BLaER1 treated with 17β-estradiol and CSF1 and Interleukin-3, amounts not matched to agents 10 nM and 100 nM (cell line): ENCODE measurements around the gene SLC1A2.

ENCODE experiments used
- H3K27ac ChIP-seq, 11 experiments: shearing (Covaris generic); formaldehyde crosslinking; 2 replicates each; pipeline ENCODE4 v1.8.1; 2022
- H3K27me3 ChIP-seq, 11 experiments: shearing (Covaris generic); formaldehyde crosslinking; 2 replicates each; pipeline ENCODE4 v1.8.1; 2022
- H3K36me3 ChIP-seq, 11 experiments: shearing (Covaris generic); formaldehyde crosslinking; 2 replicates each; pipeline ENCODE4 v1.8.1; 2022
- H3K4me1 ChIP-seq, 10 experiments: shearing (Covaris generic); formaldehyde crosslinking; 2 replicates each; pipeline ENCODE4 v1.8.1; 2022
- H3K4me2 ChIP-seq, 11 experiments: shearing (Covaris generic); formaldehyde crosslinking; 2 replicates each; pipeline ENCODE4 v1.8.1; 2022
- H3K4me3 ChIP-seq, 10 experiments: shearing (Covaris generic); formaldehyde crosslinking; 2 replicates each; pipeline ENCODE4 v1.8.1; 2022
- H3K9ac ChIP-seq, 11 experiments: shearing (Covaris generic); formaldehyde crosslinking; 2 replicates each; pipeline ENCODE4 v1.8.1; 2022
- H3K9me3 ChIP-seq, 11 experiments: shearing (Covaris generic); formaldehyde crosslinking; replicated peaks in 1 of 11; 2 replicates each; pipeline ENCODE4 v1.8.1; 2022
- H4K20me1 ChIP-seq, 11 experiments: shearing (Covaris generic); formaldehyde crosslinking; 2 replicates each; pipeline ENCODE4 v1.8.1; 2022
- Cebpa-rat ChIP-seq, 11 experiments: shearing (Covaris generic); IDR thresholded peaks; 2 replicates each; pipeline ENCODE4 v1.8.1; 2022

SLC1A2 gene

DNA sequence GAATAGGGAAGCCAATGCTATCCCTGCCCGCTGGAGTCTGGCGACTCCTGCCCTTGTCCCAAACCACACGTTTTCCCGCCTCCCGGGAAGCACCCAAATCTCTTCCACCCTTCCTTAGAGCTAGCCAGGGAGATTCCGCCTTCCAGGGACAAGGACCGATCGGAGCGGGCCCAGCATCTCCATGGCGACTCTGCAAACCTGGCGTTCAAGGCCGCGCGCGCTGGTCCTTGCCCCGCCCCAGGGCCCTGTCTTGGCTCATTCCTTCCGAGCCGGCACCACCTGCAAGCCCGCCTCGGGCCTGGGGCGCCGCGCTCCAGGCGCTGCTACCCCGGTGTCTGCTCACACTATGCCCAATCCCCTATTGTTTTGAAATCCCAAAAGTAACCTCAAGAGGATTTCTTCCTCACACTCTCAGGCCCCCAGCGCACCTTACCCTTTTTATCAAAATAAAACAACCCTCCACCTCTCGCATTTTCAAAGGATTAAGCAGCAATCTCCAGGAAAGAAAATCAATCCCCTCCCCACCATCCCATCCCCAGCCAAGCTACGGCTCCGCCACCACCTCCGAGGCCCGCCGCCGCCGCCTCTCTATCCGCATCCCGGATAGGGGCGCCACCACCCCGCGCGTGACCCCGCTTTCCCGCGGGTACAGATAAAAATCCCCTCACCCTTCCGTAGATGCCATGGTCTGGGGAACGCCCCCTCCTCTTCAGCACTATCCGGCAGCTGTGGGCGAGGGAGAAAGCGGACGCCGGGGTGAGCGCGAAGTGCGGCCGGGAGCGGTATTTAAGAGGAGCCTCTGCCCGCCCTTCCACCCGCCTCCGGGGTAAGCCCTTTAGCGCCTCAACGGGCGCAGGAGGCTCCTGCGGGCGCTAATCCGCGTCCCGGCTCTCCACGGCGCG lies 825 bp downstream of the SLC1A2 start:
- Histone ChIP-seq H3K4me3 (peak overlapping the region; percentile 48 to 71 (median 57)), H3K4me2 (peak overlapping the region; percentile 82 to 98 (median 91)), H3K36me3 (no peaks in the 10 kb centered on the region), H4K20me1 (peaks cover 0 to 21% (median 11%) of the 10 kb centered on the region in 11 experiments; a peak in 7 of 22 replicates), H3K9me3 (peaks cover 0 to 18% (median 6%) of the 10 kb centered on the region in 11 experiments; a peak in 10 of 22 replicates), H3K27ac (no peak overlapping the region), H3K9ac (no peak overlapping the region), H3K4me1 (peaks cover 11 to 17% (median 16%) of the 10 kb centered on the region in 10 experiments), H3K27me3 (peaks cover 75 to 94% (median 86%) of the 10 kb centered on the region in 11 experiments)
- TF ChIP-seq Cebpa-rat (IDR thresholded peaks at IDR 0.05) = no peak

- H4K20me1 ChIP-seq = peaks cover 0 to 21% (median 11%) of the 10 kb centered on the region in 11 experiments; a peak in 7 of 22 replicates
- TF ChIP-seq Cebpa-rat (IDR thresholded peaks at IDR 0.05) = no peak
- no peak overlapping the region for H3K4me3 ChIP-seq
- peaks cover 11 to 17% (median 16%) of the 10 kb centered on the region in 10 experiments for H3K4me1 ChIP-seq
- no peak overlapping the region for H3K9ac ChIP-seq
- no peak overlapping the region for H3K27ac ChIP-seq
- H3K27me3 ChIP-seq = peaks cover 53 to 64% (median 58%) of the 10 kb centered on the region in 11 experiments
- peaks cover 0 to 18% (median 6%) of the 10 kb centered on the region in 11 experiments; a peak in 10 of 22 replicates for H3K9me3 ChIP-seq
- no peak overlapping the region for H3K4me2 ChIP-seq
- no peaks in the 10 kb centered on the region for H3K36me3 ChIP-seq
Measured at GRCh38 chr11:35415487-35415886, 3.9 kb downstream of the SLC1A2 start.

- TF ChIP-seq Cebpa-rat (IDR thresholded peaks at IDR 0.05) = no peak
- H3K4me3 ChIP-seq = no peak overlapping the region
- peaks cover 10 to 14% (median 12%) of the 10 kb centered on the region in 10 experiments for H3K4me1 ChIP-seq
- no peak overlapping the region for H3K27ac ChIP-seq
- H3K27me3 ChIP-seq = peaks cover 46 to 57% (median 51%) of the 10 kb centered on the region in 11 experiments
- H3K36me3 ChIP-seq = no peaks in the 10 kb centered on the region
- H3K4me2 ChIP-seq = no peak overlapping the region
- peaks cover 0 to 21% (median 11%) of the 10 kb centered on the region in 11 experiments; a peak in 7 of 22 replicates for H4K20me1 ChIP-seq
- H3K9ac ChIP-seq = no peak overlapping the region
- H3K9me3 ChIP-seq = peaks cover 0 to 15% (median 6%) of the 10 kb centered on the region in 11 experiments; a peak in 10 of 22 replicates
Measured at GRCh38 chr11:35414776-35415175, 4.6 kb downstream of the SLC1A2 start.

DNA sequence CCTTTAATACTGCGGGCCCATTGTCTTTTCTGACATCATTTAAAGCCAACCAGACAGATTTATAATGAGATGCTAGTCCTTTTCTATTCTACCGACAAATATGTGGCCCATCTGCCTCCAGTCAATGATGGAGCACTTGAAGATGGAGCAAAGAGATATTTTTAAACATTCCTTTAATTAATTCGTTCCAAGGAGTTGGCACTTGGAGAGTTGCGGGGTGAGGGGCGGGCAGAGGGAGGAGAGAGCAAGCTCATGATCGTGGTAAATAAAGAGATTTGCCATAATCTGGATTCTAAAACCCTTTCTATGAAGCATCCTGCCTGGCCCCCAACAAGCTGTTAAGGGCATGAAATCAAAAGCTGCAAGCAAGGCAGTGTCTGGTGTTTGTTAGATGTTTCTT lies 5.0 kb downstream of the SLC1A2 start:
- Histone ChIP-seq H3K4me2 (no peak overlapping the region), H3K4me3 (no peak overlapping the region), H3K27me3 (peaks cover 41 to 53% (median 46%) of the 10 kb centered on the region in 11 experiments), H3K4me1 (peaks cover 5 to 9% (median 7%) of the 10 kb centered on the region in 10 experiments; a peak in 16 of 20 replicates), H3K36me3 (no peaks in the 10 kb centered on the region), H4K20me1 (peaks cover 0 to 16% (median 11%) of the 10 kb centered on the region in 11 experiments; a peak in 7 of 22 replicates), H3K9ac (no peak overlapping the region), H3K27ac (no peak overlapping the region), H3K9me3 (peaks cover 0 to 15% (median 6%) of the 10 kb centered on the region in 11 experiments; a peak in 10 of 22 replicates)
- no peak for TF ChIP-seq Cebpa-rat (IDR thresholded peaks at IDR 0.05)

DNA sequence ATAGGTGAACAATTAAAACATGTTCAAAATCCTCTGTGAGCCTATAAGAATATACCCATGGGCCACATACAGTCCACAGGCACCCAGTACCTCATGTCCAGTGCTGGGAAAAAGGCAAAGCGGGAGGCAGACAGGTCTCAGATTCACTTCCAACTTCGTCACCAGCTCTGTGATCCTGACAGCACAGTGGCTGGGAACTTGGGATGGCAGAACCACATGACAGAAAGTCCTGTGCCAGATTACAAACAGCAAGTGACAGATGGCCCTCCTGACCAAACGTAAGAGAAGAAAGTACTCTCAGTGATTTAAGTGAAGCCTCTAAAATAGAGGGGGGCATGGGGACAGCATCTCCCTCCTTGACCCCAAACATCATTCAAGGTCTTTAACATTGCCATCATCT lies 5.8 kb downstream of the SLC1A2 start:
- H3K9me3 ChIP-seq = peaks cover 0 to 10% (median 6%) of the 10 kb centered on the region in 11 experiments; a peak in 10 of 22 replicates

DNA sequence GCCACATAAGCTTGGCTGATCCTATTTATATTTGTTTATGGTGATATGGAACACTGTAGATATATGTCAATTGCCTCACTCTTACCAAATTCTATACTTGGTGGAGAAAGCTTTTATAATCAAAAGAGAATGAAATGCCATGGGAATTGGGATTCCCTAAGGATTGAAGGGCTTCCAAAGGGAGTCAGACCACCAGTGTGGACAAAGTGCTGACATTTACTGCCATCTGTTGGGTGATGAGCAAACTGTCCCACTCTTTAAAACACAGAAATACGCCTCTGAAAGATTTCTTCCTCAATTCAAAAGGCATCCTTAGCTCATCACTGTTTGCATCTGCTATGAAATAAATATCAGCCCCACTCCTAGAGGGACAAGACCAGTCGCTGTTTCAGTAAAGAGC lies 7.1 kb downstream of the SLC1A2 start:
- H3K36me3 ChIP-seq = no peaks in the 10 kb centered on the region
- H3K4me2 ChIP-seq = no peak overlapping the region
- peaks cover 21 to 32% (median 26%) of the 10 kb centered on the region in 11 experiments for H3K27me3 ChIP-seq
- no peaks in the 10 kb centered on the region for H3K9me3 ChIP-seq
- no peaks in the 10 kb centered on the region for H3K4me1 ChIP-seq
- H3K4me3 ChIP-seq = no peak overlapping the region
- TF ChIP-seq Cebpa-rat (IDR thresholded peaks at IDR 0.05) = no peak
- no peak overlapping the region for H3K27ac ChIP-seq
- H3K9ac ChIP-seq = no peak overlapping the region
- H4K20me1 ChIP-seq = no peaks in the 10 kb centered on the region

More for the DNA sequence above, 5.8 kb downstream of the SLC1A2 start:
- peaks cover 34 to 46% (median 39%) of the 10 kb centered on the region in 11 experiments for H3K27me3 ChIP-seq
- H3K9ac ChIP-seq = no peak overlapping the region
- H3K4me3 ChIP-seq = no peak overlapping the region
- H3K27ac ChIP-seq = no peak overlapping the region
- peaks cover 0 to 2% (median under 1%) of the 10 kb centered on the region in 10 experiments; a peak in 5 of 20 replicates for H3K4me1 ChIP-seq
- no peak for TF ChIP-seq Cebpa-rat (IDR thresholded peaks at IDR 0.05)
- peaks cover 0 to 9% (median 4%) of the 10 kb centered on the region in 11 experiments; a peak in 6 of 22 replicates for H4K20me1 ChIP-seq
- no peaks in the 10 kb centered on the region for H3K36me3 ChIP-seq
- no peak overlapping the region for H3K4me2 ChIP-seq

DNA sequence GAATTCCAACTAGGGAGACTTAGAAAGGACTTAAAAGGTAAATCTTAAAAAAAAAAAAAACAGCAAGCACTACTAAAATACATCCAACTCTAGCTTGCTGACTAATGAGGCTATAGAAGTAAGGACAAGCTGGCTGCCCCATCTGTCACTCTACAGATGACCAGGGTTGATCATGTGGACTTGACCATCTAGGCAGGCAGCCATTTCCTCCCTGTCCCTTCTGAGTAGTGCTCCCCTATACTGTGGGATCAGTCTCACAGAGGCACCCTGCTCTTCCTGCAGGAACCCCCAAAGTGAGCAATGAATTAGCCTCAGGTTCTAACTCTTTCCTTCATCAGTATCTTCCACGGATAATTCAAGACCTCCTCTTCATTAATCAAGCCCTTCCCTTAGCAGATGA lies 12.3 kb downstream of the SLC1A2 start:
- Histone ChIP-seq H3K27ac (no peak overlapping the region), H3K27me3 (no peaks in the 10 kb centered on the region), H3K9me3 (no peaks in the 10 kb centered on the region), H3K4me3 (no peak overlapping the region), H3K4me2 (no peak overlapping the region), H3K4me1 (no peaks in the 10 kb centered on the region), H4K20me1 (no peaks in the 10 kb centered on the region), H3K9ac (no peak overlapping the region), H3K36me3 (no peaks in the 10 kb centered on the region)
- TF ChIP-seq Cebpa-rat (IDR thresholded peaks at IDR 0.05) = no peak

DNA sequence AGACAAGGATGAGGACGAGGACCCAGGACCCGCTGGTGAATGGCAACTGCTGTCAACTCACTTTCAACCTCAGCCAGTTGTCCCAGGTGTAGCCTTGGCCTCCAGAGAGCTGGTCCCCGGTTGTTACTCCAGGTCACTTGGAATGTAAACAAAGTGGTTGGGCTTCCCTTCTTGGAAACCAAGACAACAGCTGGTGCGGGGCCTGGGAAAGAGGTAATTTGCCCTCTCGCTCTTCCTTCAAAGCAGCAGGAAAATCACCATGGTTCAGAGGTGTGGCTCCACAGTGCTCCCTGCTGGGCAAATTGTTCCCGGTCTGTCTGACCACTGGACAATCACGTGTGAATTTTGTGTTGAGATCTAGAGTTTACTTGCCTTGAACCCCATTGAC lies 15.0 kb downstream of the SLC1A2 start:
- Histone ChIP-seq H3K4me1 (no peaks in the 10 kb centered on the region), H3K4me3 (no peak overlapping the region), H3K36me3 (no peaks in the 10 kb centered on the region), H3K4me2 (no peak overlapping the region), H3K9me3 (no peaks in the 10 kb centered on the region), H3K9ac (no peak overlapping the region), H3K27me3 (no peaks in the 10 kb centered on the region), H3K27ac (no peak overlapping the region), H4K20me1 (no peaks in the 10 kb centered on the region)
- TF ChIP-seq Cebpa-rat (IDR thresholded peaks at IDR 0.05) = no peak

- no peak overlapping the region for H3K4me3 ChIP-seq
- H3K27ac ChIP-seq = no peak overlapping the region
- H3K27me3 ChIP-seq = no peaks in the 10 kb centered on the region
- no peaks in the 10 kb centered on the region for H4K20me1 ChIP-seq
- H3K36me3 ChIP-seq = no peaks in the 10 kb centered on the region
- no peak overlapping the region for H3K9ac ChIP-seq
- H3K4me2 ChIP-seq = no peak overlapping the region
- TF ChIP-seq Cebpa-rat (IDR thresholded peaks at IDR 0.05) = no peak
- H3K9me3 ChIP-seq = no peaks in the 10 kb centered on the region
- H3K4me1 ChIP-seq = no peaks in the 10 kb centered on the region
Measured at GRCh38 chr11:35403765-35404387, 15.5 kb downstream of the SLC1A2 start.
